Keratinocyte (primary cell): Measurements from ENCODE around the gene C7orf25. TPM values are rescaled to one million over a fixed set of nuclear protein-coding genes. Genes with fewer than 3 reads are reported as not detected.

ENCODE experiments used
- DNase-seq: peaks from one replicate; pipeline ENCODE4 v3.0.0-alpha.2; 2011; ENCODE audit warnings: low read depth, missing footprints, low spot score
- FAIRE-seq: peaks from 2 replicates; lab custom pipeline; 2011; peaks lifted over from hg19 to GRCh38; lab: Jason Lieb, UNC
- H2AFZ ChIP-seq: 2 replicates; pipeline ENCODE4 v1.6.0; 2012; ENCODE audit warnings: low read length, control low read depth, inconsistent platforms; ENCODE audit not compliant: control insufficient read depth
- H3K27ac ChIP-seq: 2 replicates; pipeline ENCODE4 v1.5.1; 2011; ENCODE audit warnings: low read length; ENCODE audit not compliant: control insufficient read depth, insufficient read depth
- H3K27me3 ChIP-seq: 3 replicates; pipeline ENCODE4 v1.6.0; 2011; ENCODE audit warnings: low read length; ENCODE audit not compliant: control insufficient read depth, insufficient read depth; ENCODE audit errors: extremely low read depth
- H3K36me3 ChIP-seq, 2 experiments: 2 replicates in 1 of 2; 3 replicates in 1 of 2; pipeline ENCODE4 v1.5.1; 2011; ENCODE audit warnings: low read length in 2 of 2, mild to moderate bottlenecking in 1 of 2; ENCODE audit not compliant: control insufficient read depth in 2 of 2, insufficient read depth in 2 of 2; ENCODE audit errors: extremely low read depth in 1 of 2
- H3K4me1 ChIP-seq: 3 replicates; pipeline ENCODE4 v1.5.1; 2011; ENCODE audit warnings: low read length; ENCODE audit not compliant: control insufficient read depth, insufficient read depth; ENCODE audit errors: extremely low read depth
- H3K4me2 ChIP-seq: 3 replicates; pipeline ENCODE4 v1.6.0; 2011; ENCODE audit warnings: low read depth, low read length; ENCODE audit not compliant: control insufficient read depth, insufficient read depth; ENCODE audit errors: extremely low read depth
- H3K4me3 ChIP-seq, 3 experiments: fragments of 200-600 bp in 1 of 3; sonication (generic) in 1 of 3; 2 replicates in 2 of 3; 3 replicates in 1 of 3; pipeline ENCODE4 v1.5.1; 2011 to 2016; ENCODE audit warnings: low read length in 3 of 3, mild to moderate bottlenecking in 3 of 3, control low read depth in 2 of 3, inconsistent platforms in 1 of 3, low read depth in 1 of 3, mixed read lengths in 1 of 3, mixed run types in 1 of 3, moderate library complexity in 1 of 3; ENCODE audit not compliant: control insufficient read depth in 2 of 3, insufficient read depth in 2 of 3; ENCODE audit errors: extremely low read depth in 1 of 3
- H3K79me2 ChIP-seq: 2 replicates; pipeline ENCODE4 v1.6.0; 2012; ENCODE audit warnings: low read length; ENCODE audit not compliant: control insufficient read depth, insufficient read depth
- H3K9ac ChIP-seq: 3 replicates; pipeline ENCODE4 v1.6.0; 2011; ENCODE audit warnings: low read length; ENCODE audit not compliant: control insufficient read depth, insufficient read depth; ENCODE audit errors: extremely low read depth
- H3K9me1 ChIP-seq: 3 replicates; pipeline ENCODE4 v1.6.0; 2011; ENCODE audit warnings: low read length; ENCODE audit not compliant: control insufficient read depth, insufficient read depth; ENCODE audit errors: extremely low read depth
- H3K9me3 ChIP-seq: 2 replicates; pipeline ENCODE4 v1.5.1; 2012; ENCODE audit warnings: low read depth, low read length; ENCODE audit not compliant: control insufficient read depth
- H4K20me1 ChIP-seq: 3 replicates; pipeline ENCODE4 v1.6.0; 2011; ENCODE audit warnings: low read length; ENCODE audit not compliant: control insufficient read depth, insufficient read depth; ENCODE audit errors: extremely low read depth
- EZH2 ChIP-seq: IDR thresholded peaks from one replicate; pipeline ENCODE4 v1.6.1; 2012; ENCODE audit warnings: inconsistent platforms, mild to moderate bottlenecking, low read length, moderate library complexity
- dilution Hi-C: fragments of 300-500 bp; cut with MboI; formaldehyde crosslinking; loops from one replicate; pipeline ENCODE4 v1.7.0; 2020; ENCODE audit warnings: low sequenced_read_pairs; ENCODE audit not compliant: extremely low pct_ligation_motif_present
- polyA plus RNA-seq, 5 experiments: library from polyadenylated mRNA; depleted of rRNA in 3 of 5; stranded (reverse) in 3 of 5; stranded (forward) in 1 of 5; unstranded in 1 of 5; fragments of >200 nt; gene quantifications; 1 replicate in 1 of 5; 2 replicates in 3 of 5; 3 replicates in 1 of 5; pipeline versions ENCODE4 v1.2.1 to v1.2.3, GENCODE V29; 2011 to 2012; ENCODE audit warnings: missing spikeins in 2 of 5, low read depth in 1 of 5, low replicate concordance in 1 of 5
- TF ChIP-seq, protein P1 (sequence below), 3 experiments: IDR thresholded peaks in 1 of 3; conservative IDR thresholded peaks in 1 of 3; optimal IDR thresholded peaks in 1 of 3; 2 replicates in 2 of 3; 3 replicates in 1 of 3; pipeline versions ENCODE3 to v1.5.1; 2011; ENCODE audit warnings: low read length in 3 of 3, mild to moderate bottlenecking in 3 of 3, moderate library complexity in 2 of 3, control low read depth in 1 of 3, inconsistent platforms in 1 of 3; ENCODE audit not compliant: insufficient read depth in 2 of 3; ENCODE audit errors: extremely low read depth in 1 of 3

C7orf25 gene
- polyA plus RNA-seq, 1 donor (not counting 4 experiments of a cell fraction or from before 2014, with no cell fraction given): 3.1 TPM

DNA sequence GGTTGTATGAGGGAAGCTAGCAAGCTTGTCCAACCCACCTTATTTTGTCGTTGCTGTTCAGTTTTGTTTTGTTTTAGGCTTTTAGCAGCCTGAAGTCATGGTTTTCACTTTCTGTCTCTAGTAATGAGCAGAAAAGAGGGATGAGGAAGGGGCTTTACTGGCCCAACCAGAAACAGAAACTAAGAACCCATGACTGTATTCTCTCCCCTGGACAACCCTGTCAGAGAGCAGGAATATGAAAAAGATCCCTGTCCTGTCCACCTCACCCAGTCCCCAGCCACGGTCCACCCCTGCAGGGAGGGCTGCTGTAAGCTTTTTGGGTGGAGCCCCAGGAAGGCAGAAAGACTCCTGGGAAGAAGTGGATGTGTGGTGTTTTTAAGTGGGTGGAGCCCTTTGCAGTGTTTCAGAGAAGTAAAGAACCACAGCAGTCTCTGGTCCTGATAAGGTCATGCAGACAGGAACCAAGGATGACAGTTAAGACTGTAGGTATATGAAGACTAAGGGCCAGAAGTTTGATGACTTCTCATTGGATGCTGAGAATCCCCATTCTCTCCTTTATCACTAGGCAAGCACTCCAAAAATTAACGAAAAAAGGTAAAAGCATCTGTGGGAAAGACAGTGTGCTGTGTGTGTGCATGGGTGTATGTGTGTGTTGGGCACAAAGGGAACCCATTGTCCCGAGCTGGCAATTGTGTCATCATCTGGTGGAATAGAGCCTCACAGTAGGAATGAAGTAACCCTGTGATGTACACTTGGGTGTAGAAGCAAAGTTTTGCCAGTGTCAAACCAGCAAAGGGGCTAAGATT, 34.2 kb upstream of the C7orf25 start:
- Histone ChIP-seq H3K9ac (no peak overlapping the region), H3K4me3 (no peak overlapping the region), H4K20me1 (no peaks in the 10 kb centered on the region), H3K27me3 (no peaks in the 10 kb centered on the region), H3K4me1 (no peaks in the 10 kb centered on the region), H3K4me2 (no peak overlapping the region), H3K9me1 (no peaks in the 10 kb centered on the region), H3K79me2 (no peaks in the 10 kb centered on the region), H3K9me3 (no peaks in the 10 kb centered on the region), H3K36me3 (no peaks in the 10 kb centered on the region), H3K27ac (no peak overlapping the region), H2AFZ (no peak overlapping the region)
- FAIRE-seq: no peak
- TF ChIP-seq, protein P1, sequence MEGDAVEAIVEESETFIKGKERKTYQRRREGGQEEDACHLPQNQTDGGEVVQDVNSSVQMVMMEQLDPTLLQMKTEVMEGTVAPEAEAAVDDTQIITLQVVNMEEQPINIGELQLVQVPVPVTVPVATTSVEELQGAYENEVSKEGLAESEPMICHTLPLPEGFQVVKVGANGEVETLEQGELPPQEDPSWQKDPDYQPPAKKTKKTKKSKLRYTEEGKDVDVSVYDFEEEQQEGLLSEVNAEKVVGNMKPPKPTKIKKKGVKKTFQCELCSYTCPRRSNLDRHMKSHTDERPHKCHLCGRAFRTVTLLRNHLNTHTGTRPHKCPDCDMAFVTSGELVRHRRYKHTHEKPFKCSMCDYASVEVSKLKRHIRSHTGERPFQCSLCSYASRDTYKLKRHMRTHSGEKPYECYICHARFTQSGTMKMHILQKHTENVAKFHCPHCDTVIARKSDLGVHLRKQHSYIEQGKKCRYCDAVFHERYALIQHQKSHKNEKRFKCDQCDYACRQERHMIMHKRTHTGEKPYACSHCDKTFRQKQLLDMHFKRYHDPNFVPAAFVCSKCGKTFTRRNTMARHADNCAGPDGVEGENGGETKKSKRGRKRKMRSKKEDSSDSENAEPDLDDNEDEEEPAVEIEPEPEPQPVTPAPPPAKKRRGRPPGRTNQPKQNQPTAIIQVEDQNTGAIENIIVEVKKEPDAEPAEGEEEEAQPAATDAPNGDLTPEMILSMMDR (optimal IDR thresholded peaks at IDR 0.05 in 1 of 3, IDR thresholded peaks at IDR 0.05 in 1 of 3, conservative IDR thresholded peaks at IDR 0.05 in 1 of 3; ENCODE audit: extremely low read depth in 1 of 3, insufficient read depth in 2 of 3, low read length in 3 of 3): no peak
- dilution Hi-C loops: no loop called here
- no peak for DNase-seq

DNA sequence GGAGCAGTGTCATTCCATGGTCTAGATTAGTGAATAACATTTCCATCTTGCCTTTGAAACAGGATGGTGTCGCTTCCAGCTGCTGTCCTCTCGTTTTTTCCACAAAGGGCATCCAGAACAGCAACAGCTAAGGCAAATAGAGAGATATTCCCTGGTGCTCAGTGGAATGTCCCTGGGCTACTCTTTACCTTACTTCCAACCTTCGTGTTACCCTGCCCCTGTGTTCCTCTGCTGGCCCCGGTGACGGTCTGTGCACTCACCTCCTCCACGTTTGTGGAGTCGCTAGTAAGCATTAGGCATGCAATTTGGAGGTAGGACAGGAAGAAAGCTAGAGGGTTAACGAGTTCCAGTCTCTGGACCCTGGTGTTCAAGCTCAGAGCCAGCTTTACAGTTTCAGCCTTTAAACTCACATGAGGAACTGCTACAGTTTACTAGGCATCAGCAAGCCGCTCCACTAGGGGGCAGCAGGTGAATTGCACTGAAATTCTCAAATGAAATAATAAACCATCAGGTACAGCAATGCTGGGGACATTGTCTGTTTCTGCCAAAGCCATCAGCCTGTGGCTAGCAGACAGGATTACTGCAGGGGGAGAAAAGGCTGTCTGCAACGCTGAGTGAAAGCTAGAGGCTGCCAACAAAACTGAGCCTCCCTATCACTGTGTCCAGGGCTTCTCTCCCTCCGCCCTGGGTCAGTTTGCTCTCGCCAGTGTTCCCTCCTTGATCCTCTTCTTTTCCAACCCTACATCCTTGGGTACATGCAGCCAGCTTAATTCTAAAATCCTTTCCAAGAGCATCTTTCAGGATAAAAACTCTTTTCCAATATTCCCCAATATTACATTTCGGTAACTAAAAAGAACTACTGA, 29.3 kb upstream of the C7orf25 start:
- TF ChIP-seq, protein P1 (optimal IDR thresholded peaks at IDR 0.05 in 1 of 3, IDR thresholded peaks at IDR 0.05 in 1 of 3, conservative IDR thresholded peaks at IDR 0.05 in 1 of 3; ENCODE audit: extremely low read depth in 1 of 3, insufficient read depth in 2 of 3, low read length in 3 of 3): peak; percentile 82 to 85 (median 85)
- no peak for TF ChIP-seq EZH2
- no peak for DNase-seq

More for the DNA sequence above, 29.3 kb upstream of the C7orf25 start:
- H3K4me3 ChIP-seq: no peak overlapping the region
- H3K27me3 ChIP-seq: no peaks in the 10 kb centered on the region
- H3K27ac ChIP-seq: no peak overlapping the region
- no peaks in the 10 kb centered on the region for H3K9me1 ChIP-seq
- no peaks in the 10 kb centered on the region for H4K20me1 ChIP-seq
- FAIRE-seq: peak; percentile 71
- dilution Hi-C loops: no loop called here
- H3K4me2 ChIP-seq: no peak overlapping the region
- no peaks in the 10 kb centered on the region for H3K9me3 ChIP-seq
- H3K36me3 ChIP-seq: peaks cover 5 to 8% of the 10 kb centered on the region in 2 experiments
- H3K79me2 ChIP-seq: peaks cover under 1% of the 10 kb centered on the region
- H3K9ac ChIP-seq: no peak overlapping the region
- H3K4me1 ChIP-seq: no peaks in the 10 kb centered on the region
- no peak overlapping the region for H2AFZ ChIP-seq
